MCF 10A (cell line): ENCODE measurements around the gene BANF2. TPM values are rescaled to one million over a fixed set of nuclear protein-coding genes. Genes with fewer than 3 reads are reported as not detected.

Experiments used
- BruUV-seq: library from RNA; stranded (reverse); fragments of 400-500 nt; replicated peaks from 2 replicates; lab custom pipeline; 2021; lab: Mats Ljungman, UMichigan
- CTCF ChIA-PET: fragments of 300-600 bp; sonication (Branson Sonifier 250); formaldehyde crosslinking; extraction: SDS; loops from one replicate; lab custom pipeline; 2021; ENCODE audit warnings: antibody characterized with exemption, inconsistent platforms; lab: Yijun Ruan, JAX
- POLR2A ChIA-PET: fragments of 300-600, 350-650 bp; sonication (Branson Sonifier 250); formaldehyde crosslinking; extraction: SDS; loops from one replicate; lab custom pipeline; 2020; ENCODE audit warnings: antibody characterized with exemption, inconsistent platforms; lab: Yijun Ruan, JAX
- DNase-seq: peaks from one replicate; pipeline ENCODE4 v3.0.0-alpha.2; 2018; ENCODE audit not compliant: unreplicated experiment
- H3K27ac Mint-ChIP-seq: one replicate; pipeline ENCODE4 v1.8.0; 2022; ENCODE audit warnings: mild to moderate bottlenecking, low read depth, mixed read lengths; ENCODE audit not compliant: unreplicated experiment
- H3K27me3 Mint-ChIP-seq: one replicate; pipeline ENCODE4 v1.8.0; 2022; ENCODE audit warnings: mixed read lengths; ENCODE audit not compliant: insufficient read depth, unreplicated experiment
- H3K36me3 Mint-ChIP-seq: one replicate; pipeline ENCODE4 v1.8.0; 2022; ENCODE audit warnings: mild to moderate bottlenecking, moderate library complexity, mixed read lengths; ENCODE audit not compliant: insufficient read depth, unreplicated experiment
- H3K4me1 Mint-ChIP-seq: one replicate; pipeline ENCODE4 v1.8.0; 2022; ENCODE audit warnings: mixed read lengths; ENCODE audit not compliant: insufficient read depth, unreplicated experiment
- H3K4me3 Mint-ChIP-seq: one replicate; pipeline ENCODE4 v1.8.0; 2022; ENCODE audit warnings: mild to moderate bottlenecking, moderate library complexity, mixed read lengths; ENCODE audit not compliant: unreplicated experiment
- H3K9me3 Mint-ChIP-seq: one replicate; pipeline ENCODE4 v1.8.0; 2022; ENCODE audit warnings: mixed read lengths; ENCODE audit not compliant: unreplicated experiment
- CTCF ChIP-seq: fragments of 200-600 bp; IDR thresholded peaks from one replicate; pipeline ENCODE4 v1.8.0; 2022; ENCODE audit warnings: antibody characterized with exemption, mild to moderate bottlenecking; ENCODE audit not compliant: unreplicated experiment
- intact Hi-C: fragments of 100-400 bp; cut with micrococcal nuclease; formaldehyde crosslinking; loops from 2 replicates; pipeline ENCODE4 v1.14.1; 2022
- total RNA-seq: library from RNA; stranded (reverse); gene quantifications from 2 replicates; pipeline ENCODE4 v1.2.3, GENCODE V29; 2022

The BANF2 gene
- total RNA-seq, 1 experiment from 2014 or later = not detected

- no peak overlapping the region for H3K27ac Mint-ChIP-seq
- ChIA-PET CTCF (interaction anchor here (0.6 to 1.1 kb wide), 2 partner anchors 15 to 29 kb away, joined by 3 to 4 read pairs; no protein-coding TSS in a partner anchor), POLR2A (interaction anchor here (0.6 kb wide), 1 partner anchor 155 kb away, joined by 3 read pairs; no protein-coding TSS in a partner anchor)
- H3K4me1 Mint-ChIP-seq = no peaks in the 10 kb centered on the region
- intact Hi-C loops = no loop called here
- no TSS peak for BruUV-seq
- TF ChIP-seq CTCF = no peak
- H3K36me3 Mint-ChIP-seq = no peaks in the 10 kb centered on the region
- no peak for DNase-seq
- no peaks in the 10 kb centered on the region for H3K27me3 Mint-ChIP-seq
- H3K4me3 Mint-ChIP-seq = no peak overlapping the region
- no peaks in the 10 kb centered on the region for H3K9me3 Mint-ChIP-seq
Observed at GRCh38 chr20:17709361-17710293, 9.9 kb downstream of the BANF2 start.

- no peak overlapping the region for H3K27ac Mint-ChIP-seq
Observed at GRCh38 chr20:17710379-17711266, 10.9 kb downstream of the BANF2 start.

GRCh38 chr20:17711267-17711627 is 11.5 kb downstream of the BANF2 start:
- BruUV-seq = no TSS peak
- TF ChIP-seq CTCF = no peak
- H3K9me3 Mint-ChIP-seq = no peaks in the 10 kb centered on the region
- CTCF ChIA-PET = no interaction called here
- H3K4me1 Mint-ChIP-seq = no peaks in the 10 kb centered on the region
- DNase-seq = no peak
- POLR2A ChIA-PET = no interaction called here
- H3K27me3 Mint-ChIP-seq = no peaks in the 10 kb centered on the region
- H3K4me3 Mint-ChIP-seq = no peak overlapping the region
- no peak overlapping the region for H3K27ac Mint-ChIP-seq
- no peaks in the 10 kb centered on the region for H3K36me3 Mint-ChIP-seq
- intact Hi-C loops = no loop called here

More at GRCh38 chr20:17710379-17711266, 10.9 kb downstream of the BANF2 start:
- CTCF ChIA-PET = interaction anchor here (0.6 to 1.1 kb wide), 3 partner anchors 14 to 30 kb away, joined by 3 to 4 read pairs (median 4); partner anchors contain the start of gene RRBP1
- no TSS peak for BruUV-seq
- no peaks in the 10 kb centered on the region for H3K9me3 Mint-ChIP-seq
- POLR2A ChIA-PET = no interaction called here
- H3K4me1 Mint-ChIP-seq = no peaks in the 10 kb centered on the region
- no peaks in the 10 kb centered on the region for H3K36me3 Mint-ChIP-seq
- intact Hi-C loops = no loop called here
- TF ChIP-seq CTCF = no peak
- DNase-seq = no peak
- H3K4me3 Mint-ChIP-seq = no peak overlapping the region
- H3K27me3 Mint-ChIP-seq = no peaks in the 10 kb centered on the region
